T-helper 9 cell (primary cell): Measurements from ENCODE around the gene ADPRS.

Experiments used
- DNase-seq: peaks from one replicate; pipeline ENCODE4 v3.0.0-alpha.2; 2020

ADPRS gene

DNA sequence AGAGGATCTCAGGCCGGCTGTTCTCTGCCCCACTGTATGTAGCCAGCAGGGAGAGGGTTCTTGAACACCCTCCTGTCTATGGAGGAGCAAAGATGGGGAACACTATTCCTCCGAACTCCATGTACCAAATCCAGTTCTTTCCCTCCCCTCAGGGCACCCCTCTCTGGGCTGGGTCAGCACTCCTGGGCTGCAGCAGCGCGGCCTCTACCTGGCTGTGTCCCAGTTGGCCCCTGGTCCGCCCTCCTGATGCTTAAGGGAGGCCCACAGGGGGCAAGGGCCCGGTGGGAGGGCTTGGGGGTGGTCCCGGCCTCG is 471 bp upstream of the ADPRS start:
- no peak for DNase-seq

DNA sequence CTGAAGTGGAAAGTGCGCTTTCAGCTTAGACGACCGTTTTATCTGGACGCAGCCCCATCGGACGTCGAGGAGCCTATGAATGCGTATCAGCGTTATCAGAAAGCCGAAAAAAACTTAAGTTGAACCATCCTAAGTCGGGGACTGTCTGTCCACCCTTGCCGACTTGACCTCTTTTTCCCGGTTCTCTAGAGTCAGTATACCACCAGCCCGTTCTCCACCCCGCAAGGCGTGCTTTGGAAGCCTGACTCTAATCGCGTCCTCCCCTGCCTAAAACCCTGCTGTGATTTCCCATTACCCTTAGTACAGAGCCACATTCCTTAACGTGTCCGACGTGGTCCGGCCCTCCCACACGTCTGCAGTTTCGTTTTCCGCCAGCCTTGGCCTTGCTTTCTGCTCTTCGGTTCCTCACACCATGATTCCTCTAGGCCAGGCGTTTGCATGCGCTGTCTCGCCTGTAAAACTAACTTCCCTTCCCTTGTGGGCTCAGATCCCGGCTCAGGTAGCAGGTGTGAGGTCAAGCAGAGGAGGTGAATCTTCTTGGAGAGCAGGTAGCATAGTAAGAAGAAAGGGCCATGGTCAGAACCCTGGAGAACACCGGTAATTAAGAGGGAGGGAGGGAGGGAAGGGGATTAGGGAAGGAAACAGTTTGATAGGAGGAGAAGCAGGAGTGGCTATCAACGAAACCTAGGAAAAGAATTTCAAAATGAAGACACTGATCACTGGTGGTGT is 865 bp downstream of the ADPRS start:
- DNase-seq: no peak

DNA sequence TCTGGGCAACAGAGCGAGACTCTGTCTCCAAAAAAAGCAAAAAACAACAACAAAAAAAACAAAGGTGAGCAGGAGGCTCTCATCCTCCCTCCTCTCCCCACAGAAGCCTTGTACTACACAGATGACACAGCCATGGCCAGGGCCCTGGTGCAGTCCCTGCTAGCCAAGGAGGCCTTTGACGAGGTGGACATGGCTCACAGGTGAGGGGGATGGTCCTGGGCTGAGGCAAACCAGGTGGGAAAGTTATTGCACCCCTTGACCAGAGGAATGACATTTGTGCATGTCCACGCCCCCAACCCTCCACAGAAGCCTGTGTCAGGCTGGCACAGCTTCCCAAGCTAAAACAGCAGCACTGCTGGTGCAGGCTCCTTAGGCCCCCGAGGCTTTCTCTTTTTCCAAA is 2.4 kb downstream of the ADPRS start:
- DNase-seq: no peak

DNA sequence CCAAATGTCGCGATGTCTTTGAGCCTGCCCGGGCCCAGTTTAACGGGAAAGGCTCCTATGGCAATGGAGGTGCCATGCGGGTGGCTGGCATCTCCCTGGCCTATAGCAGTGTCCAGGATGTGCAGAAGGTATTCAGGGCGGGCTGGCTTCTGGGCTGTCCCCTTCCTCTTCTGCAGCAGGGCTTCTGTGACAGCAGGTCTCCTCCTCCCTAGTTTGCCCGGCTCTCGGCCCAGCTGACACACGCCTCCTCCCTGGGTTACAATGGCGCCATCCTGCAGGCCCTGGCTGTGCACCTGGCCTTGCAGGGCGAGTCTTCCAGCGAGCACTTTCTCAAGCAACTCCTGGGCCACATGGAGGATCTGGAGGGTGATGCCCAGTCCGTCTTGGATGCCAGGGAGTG is 3.0 kb downstream of the ADPRS start:
- DNase-seq: no peak

DNA sequence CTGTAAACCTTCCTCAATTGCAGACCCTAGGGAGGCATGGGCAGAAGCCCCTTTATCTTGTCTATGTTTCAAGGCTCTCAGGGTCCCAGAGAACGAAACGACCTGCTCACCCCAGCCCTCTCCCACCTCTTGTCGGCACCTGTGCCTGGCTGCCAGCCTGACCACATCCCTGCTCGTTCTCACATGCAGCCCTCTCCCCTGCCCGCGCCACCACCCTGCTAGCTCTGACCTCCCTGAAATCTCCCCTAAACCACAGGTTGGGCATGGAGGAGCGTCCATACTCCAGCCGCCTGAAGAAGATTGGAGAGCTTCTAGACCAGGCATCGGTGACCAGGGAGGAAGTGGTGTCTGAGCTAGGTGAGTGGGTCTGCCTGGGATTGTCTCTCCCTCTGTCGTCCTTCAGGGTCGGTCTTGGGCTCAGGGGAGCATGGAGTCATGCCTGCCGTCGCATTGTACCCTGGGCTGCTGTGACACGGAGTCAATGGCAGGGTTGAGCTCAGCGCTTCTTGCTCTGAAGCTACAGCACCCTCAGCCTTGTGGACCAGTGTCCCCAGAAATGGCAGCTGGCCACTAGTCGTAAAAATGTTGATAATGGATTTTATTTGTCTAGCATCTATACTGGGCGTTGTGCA is 3.6 kb downstream of the ADPRS start:
- DNase-seq: no peak

DNA sequence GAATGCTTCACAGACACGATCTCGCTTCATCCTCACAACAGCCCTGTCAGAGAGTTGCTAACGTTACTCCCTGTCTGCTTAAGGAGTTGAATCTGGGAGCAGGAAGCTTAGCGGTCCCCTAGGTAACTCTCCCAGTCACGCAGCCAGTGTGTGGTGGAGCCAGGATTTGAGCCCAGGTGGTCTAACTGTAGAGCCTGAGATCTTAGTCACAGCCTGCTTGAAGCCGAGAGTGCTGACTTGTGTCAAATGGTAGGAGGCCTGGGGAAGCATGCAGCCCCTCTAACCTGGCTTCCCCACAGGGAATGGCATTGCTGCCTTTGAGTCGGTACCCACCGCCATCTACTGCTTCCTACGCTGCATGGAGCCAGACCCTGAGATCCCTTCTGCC is 4.1 kb downstream of the ADPRS start:
- no peak for DNase-seq

DNA sequence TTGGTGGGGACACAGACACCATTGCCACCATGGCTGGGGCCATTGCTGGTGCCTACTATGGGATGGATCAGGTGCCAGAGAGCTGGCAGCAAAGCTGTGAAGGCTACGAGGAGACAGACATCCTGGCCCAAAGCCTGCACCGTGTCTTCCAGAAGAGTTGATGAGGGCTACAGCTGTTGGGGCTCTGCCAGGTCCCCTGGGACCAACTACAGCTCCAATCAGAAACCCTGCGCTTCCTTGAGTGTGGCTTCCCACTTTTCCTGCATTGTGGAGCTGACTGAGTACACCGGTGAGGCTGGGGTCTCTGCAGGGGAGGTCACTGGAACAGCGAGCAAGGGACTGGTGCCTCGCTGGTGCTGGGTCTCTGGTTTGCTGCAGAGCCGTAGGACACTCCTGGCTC is 4.5 kb downstream of the ADPRS start:
- DNase-seq: no peak

DNA sequence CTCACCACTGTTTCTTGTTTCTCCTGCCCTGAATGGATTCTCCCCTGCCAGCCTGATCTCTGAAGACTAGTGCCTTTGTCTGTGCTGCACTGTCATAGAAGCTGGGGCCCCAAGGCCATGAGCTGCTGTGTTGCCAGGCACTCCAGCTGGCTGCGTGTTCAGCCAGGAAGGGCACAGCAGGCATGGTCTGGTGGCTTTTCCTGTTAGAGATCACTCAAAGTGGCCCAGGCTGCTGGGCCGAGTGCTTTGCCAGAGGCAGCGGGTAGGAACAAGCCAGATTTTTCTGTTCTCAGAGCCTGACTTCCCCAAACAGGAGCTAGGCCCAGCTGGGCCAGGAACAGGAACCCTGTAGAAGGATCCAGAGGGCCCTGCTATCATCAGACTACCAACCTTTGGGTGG is 5.2 kb downstream of the ADPRS start:
- no peak for DNase-seq

DNA sequence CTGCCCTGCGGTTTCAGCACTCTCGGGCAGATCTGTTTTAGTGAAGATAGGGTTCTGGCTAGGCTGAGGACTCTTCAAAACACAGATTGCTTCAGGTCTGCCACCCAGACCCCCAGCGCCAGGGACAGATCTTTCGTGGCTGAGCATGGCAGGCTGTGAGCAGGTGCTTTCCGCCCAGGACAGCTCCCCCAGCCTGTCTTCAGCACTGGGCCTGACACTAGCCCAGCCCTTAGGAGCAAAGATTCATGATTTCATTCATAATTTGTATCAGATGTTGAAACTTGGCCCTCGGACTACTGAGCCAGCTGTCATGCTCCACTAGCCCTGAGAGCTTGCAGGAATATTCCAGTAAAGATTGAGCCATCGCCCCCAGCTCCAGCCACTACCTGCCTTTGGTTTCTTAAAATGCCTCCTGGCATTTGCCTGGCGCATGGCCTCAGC is 5.9 kb downstream of the ADPRS start:
- no peak for DNase-seq

DNA sequence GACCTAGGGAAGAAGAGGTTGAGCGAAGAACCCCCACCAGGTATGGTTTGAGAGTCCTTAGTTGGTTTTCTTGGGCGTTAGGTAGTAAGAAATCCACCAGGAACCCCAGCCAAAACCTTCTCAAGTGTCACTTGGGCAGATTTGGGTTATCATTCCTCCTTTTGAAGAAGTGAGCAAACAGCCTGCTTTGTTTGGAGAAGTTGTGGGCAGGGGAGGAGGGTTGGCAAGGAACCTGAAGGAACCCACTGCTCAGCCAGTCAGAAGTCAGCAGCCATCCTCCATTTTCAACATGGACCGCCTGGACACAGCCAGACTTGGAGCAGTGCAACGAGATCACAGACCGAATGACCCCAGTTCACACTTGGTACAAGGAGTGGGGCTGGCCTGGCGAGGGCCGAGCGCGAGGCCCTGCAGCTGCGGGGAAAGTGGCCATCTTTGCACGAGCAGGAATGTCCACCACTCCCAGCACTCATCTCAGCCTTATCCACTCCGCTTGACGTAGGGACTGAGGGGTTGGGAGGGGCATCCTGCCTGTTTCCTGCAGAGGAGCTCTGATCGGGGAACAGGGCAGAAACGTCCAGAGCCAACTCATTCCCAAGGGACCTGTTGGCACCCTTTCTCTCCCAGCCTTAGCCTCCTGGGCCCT is 7.2 kb downstream of the ADPRS start:
- DNase-seq: no peak

DNA sequence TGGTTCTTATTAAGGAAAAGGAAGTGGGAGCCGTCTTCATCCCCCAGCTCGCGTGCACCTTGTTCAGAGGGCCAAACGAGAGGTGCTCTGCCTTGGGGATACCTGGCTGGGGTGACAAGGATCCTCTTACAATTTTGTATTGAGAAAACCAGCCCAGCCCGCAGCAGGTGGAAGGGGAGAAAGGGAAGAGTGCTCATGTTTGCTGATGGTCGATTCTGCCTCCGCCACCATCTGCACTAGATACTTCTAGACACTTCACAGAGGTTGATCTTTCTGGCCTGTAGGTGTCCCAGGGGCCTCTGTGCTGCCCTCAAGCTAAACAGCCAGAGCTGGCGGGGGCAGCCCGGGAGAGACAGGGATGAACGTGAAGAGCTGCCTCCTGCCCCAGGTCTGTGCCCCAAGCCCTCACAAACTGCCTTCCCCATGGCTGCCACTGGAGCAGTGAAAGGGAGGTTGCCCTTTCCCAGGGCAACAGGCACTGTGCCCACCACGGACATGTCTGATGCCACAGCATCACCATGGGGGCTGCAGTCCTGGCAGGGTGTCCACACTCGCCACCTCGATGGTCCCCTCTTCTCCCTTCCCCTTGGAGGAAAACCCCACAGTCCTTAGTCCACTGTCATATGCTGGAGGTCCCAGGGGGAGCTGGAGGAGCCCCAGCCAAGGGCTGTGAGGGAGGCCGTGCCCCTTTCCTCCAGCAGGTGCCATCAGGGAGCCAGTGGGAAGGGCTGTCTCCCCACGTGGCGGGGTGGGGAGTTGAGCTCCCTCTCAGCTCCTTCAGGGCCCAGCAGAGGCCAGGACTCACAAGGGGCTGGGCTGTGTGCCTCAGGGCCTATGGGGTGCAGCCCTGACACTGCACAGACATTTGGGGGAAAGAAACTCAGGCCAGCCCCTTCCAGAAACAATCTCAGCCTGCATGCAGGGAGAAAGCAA is 8.1 kb downstream of the ADPRS start:
- no peak for DNase-seq

DNA sequence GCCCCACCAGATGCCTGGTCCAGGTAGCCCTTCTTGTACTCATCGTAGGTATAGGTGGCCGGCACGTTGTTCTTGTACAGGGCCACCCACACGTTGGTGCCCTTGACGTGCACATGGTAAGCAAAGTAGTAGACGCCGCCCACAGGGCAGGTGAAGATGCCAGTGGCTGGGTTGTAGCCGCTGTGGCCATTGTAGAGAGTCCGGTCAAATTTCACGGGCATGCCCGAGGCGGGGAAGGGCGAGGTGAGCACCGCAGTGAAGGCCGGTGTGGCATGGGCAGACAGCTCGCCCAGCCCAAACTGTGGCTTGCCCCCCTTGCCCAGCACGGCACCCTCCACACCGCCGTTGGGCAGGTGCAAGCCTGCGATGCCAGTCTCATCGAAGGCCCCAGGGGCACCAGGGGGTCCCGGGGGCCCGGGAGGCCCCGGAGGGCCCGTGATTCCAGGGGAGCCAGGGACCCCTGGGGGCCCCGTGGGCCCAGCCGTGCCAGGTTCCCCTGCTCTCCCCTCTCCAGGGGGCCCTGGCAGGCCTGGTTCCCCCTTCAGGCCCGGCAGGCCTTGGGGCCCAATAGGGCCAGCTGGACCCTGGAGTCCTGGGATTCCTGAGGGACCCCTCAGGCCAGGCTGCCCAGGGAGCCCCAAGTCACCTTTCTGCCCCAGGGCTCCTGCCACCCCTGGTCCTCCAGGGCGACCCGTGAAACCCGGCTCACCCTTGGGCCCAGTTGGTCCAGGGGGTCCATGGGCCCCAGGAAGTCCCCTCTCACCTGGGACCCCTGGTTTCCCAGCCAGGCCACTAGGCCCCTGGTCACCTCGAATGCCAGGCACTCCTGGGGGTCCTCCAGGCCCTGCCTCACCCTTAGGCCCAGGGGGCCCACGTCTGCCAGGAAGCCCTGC is 9.2 kb downstream of the ADPRS start:
- DNase-seq: no peak

DNA sequence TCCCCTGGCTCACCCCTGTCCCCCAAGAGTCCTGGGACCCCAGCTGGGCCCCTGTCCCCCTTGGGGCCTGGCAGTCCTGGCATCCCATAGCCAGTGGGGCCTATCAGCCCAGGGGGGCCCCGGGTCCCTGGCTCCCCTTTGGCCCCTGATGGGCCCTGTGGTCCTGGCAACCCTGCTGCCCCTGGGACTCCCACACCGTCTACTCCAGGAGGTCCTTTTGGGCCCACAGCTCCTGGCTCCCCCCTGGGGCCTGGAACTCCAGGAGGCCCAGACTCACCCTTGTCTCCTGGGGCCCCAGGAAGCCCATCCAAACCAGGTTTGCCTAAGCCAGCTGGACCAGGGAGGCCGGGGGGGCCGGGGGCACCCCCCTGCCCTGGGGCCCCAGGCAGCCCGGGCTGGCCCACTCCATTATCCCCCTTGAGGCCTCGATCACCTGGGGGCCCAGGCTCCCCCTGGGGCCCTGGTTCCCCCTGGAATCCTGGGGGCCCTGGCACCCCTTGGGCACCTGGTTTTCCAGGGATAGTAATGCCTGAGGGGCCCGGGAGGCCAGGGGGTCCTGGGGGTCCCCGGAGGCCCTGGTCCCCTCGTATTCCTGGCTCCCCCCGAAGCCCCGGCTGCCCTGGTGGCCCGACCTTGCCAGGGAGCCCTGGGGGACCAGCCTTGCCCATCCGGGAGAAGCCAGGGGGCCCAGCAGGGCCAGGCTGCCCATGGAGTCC is 10.1 kb downstream of the ADPRS start:
- DNase-seq: no peak

DNA sequence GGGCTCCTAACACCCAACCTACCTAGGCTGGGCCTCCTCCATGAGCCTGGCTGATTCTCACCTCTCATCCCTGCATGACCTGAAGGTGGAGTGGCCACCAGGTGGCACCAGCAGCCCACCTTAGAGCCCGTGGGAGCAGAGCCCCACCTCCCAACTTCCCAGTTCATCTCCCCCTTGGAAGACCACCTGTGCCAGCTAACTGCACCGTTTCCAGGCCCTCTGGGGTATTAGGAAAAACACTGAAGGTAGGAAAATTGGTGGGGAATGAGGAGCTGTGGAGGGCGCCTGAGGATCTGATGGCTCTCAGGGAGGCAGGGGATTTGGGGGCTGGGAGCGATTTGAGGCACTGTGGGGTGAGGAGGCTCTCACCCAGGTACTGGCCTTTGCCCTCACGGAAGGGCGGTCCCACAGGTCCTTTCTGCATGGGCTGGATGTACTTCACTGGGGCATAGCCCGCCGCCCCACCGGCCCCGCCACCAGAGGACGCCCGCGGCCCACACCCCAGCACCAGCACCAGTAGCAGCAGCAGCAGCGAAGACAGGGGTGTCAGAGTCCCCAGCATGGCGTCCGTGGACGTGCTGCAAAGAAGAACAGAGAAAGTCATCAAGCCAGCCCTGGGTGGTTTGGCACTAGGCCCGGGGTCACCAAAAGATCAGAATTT is 11.1 kb downstream of the ADPRS start:
- DNase-seq: peak; percentile 72

DNA sequence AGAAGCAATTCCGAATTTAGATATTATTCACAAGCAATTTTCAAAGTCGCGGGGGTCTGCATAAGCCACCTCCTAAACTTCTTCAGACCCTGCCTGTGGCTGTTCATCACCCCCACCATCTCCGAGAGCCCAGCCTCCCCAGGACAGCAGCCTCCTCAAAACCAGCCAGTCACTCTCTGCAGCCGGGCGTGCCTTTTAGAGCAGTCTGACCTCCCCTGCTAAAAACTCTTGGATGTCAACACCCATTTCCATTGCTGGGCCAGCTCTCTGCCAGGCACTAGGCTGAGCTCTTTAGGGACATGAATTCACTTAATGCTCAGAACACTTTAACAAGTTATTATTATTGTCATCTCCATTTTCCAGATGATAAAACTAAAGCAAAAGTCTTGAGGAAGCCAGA is 11.7 kb downstream of the ADPRS start:
- DNase-seq: no peak

DNA sequence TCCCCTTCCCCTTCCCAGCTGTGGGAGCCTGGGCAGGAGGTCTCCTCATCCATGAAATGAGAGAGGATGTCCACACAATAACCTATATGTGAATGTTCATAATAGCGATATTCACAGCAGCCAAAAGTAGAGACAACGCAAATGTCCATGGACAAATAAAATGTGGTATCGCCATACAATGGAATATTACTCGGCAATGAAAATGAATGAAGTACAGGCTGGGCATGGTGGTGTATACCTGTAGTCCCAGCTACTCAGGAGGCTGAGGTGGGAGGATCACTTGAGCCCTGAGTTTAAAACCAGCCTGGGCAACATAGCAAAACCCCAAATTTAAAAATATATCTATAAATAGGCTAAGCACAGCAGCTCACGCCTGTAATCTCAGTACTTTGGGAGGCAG is 12.9 kb downstream of the ADPRS start:
- no peak for DNase-seq

DNA sequence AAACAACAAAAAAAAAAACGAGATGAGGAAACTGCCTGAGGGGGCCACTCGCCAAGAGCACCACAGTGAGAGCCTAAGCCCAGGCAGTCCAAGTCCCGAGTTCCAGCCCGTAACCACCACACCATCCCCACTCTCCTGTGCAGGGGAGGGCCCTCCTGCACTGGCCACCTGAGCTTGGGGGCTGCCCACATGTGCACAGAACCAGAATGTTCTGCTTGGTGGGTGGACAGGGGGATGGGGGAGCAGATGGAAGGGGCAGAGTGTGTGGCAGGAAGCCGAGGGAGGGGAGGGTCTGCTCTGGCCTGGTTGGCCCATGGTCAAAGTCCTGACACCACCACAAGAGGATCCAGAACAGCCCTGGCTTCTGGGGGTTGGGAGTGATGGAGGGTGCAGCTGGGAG is 17.6 kb downstream of the ADPRS start:
- DNase-seq: no peak

DNA sequence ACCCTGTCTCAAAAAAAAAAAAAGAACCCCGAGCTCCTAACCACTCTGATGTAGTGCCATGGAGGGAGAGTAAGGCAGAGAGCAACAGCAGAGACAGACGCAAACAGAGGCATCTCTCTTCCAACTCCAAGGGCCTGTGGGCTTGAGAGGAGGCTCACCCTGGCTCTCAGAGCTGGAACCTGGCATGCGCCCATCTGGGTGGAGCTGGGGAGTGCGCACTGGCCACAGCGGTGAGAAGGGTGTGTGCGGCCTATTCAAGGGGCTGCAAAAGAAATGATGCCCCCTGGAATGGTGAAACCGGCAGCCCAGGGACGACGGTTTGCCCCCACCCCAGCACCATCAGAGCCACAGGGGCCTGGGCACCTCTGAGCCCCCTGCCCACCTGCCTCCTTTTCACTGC is 18.7 kb downstream of the ADPRS start:
- DNase-seq: no peak

DNA sequence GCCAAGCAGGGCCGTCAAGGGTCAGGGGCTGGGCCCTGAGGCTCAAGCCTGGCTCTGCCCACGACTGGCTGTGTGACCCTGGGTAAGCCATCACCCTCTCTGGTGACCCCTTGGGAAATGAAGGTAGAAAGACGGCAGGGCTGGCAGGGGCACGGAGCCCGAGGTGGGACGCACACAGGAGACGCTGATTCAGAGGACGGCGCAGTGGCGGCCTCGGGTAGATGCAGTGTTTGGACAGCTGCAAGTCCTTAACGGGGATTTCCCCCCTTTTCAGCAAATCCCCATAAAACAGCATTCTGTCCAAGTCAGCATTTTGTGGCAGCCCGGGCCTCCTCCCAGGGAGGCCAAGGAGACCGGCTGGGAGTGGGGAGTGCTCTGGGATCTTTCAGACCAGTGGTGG is 19.6 kb downstream of the ADPRS start:
- no peak for DNase-seq

DNA sequence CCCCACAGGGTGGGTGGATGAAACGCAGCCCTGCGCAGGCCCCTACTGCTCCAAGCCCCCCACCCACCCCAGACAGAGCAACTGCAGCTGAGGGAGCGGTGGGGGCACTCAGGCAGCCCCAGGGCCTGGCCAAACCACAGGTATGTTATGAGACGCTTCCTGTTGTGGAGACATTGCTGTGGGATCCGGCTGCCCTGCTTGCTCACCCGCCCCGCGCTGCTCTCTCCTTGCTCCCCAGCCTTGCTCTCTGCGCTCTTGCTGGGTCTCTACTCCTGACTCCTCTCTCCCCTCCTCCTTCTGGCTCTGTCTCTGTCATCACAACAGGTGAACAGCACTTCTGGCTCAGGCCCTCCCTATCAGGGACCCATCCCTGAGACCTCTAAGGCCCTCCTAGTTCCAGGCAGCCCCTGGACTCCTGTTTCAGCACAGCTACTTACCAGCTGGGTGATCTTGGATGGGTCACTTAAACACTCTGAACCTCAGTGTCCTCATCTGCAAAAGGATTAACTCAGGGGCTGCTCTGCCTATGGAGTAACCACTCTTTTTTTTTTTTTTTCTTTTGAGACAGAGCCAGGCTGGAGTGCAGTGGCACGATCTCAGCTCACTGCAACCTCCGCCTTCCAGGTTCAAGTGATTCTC is 20.5 kb downstream of the ADPRS start:
- DNase-seq: peak; percentile 18

DNA sequence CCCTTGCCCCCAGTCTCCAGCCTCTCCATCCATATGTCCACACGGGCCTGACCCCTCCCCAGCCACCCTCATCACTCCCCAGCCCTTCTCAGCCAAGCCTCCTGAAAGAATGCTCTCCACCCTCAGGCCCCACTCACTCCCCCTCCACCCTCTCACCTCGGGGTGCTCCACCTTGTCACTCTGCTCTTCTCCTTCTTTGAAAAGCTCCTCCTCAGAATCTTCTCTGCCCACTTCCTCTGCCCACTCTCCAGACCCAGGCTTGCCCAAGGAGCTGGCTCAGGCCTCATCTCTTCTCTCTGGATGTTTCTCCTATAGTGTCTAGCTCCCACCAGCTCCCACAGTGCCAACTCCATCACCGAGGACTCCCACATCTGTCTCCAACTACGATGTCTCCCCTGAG is 22.5 kb downstream of the ADPRS start:
- DNase-seq: no peak
